PC-3 (cell line): ENCODE results near the gene FANCC. TPM values are rescaled to one million over a fixed set of nuclear protein-coding genes. Genes with fewer than 3 reads are reported as not detected.

ENCODE experiments used
- ATAC-seq: fragments of 200-7000 bp; cut with Tn5 transposase; 2 replicates; pipeline ENCODE4 v1.9.1; 2020; ENCODE audit warnings: mild to moderate bottlenecking, moderate library complexity
- BruUV-seq: library from RNA; stranded (reverse); fragments of 400-500 nt; replicated peaks from 2 replicates; lab custom pipeline; 2021; lab: Mats Ljungman, UMichigan
- CTCF ChIA-PET: fragments of 300-600 bp; sonication (Branson Sonifier 250); formaldehyde crosslinking; loops from one replicate; lab custom pipeline; 2022; ENCODE audit warnings: antibody characterized with exemption; lab: Charles Lee
- POLR2A ChIA-PET: fragments of 300-600 bp; sonication (Branson Sonifier 250); formaldehyde crosslinking; loops from one replicate; lab custom pipeline; 2022; ENCODE audit warnings: antibody characterized with exemption; ENCODE audit not compliant: unreplicated experiment; lab: Charles Lee
- DNase-seq: peaks from one replicate; pipeline ENCODE4 v3.0.0-alpha.2; 2015
- H2AFZ ChIP-seq: fragments of 300-600 bp; sonication (generic); 2 replicates; pipeline ENCODE4 v1.6.0; 2016; ENCODE audit warnings: antibody characterized with exemption, low read length
- H3F3A ChIP-seq: fragments of 300-600 bp; sonication (generic); one replicate; pipeline ENCODE4 v1.6.0; 2017; ENCODE audit warnings: antibody characterized with exemption, low read length, control low read depth, mild to moderate bottlenecking; ENCODE audit not compliant: unreplicated experiment
- H3K27ac ChIP-seq: fragments of 300-600 bp; sonication (generic); 2 replicates; pipeline ENCODE4 v1.5.1; 2016; ENCODE audit warnings: mild to moderate bottlenecking, low read length
- H3K27me3 ChIP-seq: fragments of 300-600 bp; sonication (generic); 2 replicates; pipeline ENCODE4 v1.6.1; 2016; ENCODE audit warnings: low read length, mixed read lengths
- H3K36me3 ChIP-seq: fragments of 300-600 bp; sonication (generic); 2 replicates; pipeline ENCODE4 v1.6.1; 2016; ENCODE audit warnings: low read depth, mixed run types, low read length, mixed read lengths
- H3K4me1 ChIP-seq: fragments of 300-600 bp; sonication (generic); 2 replicates; pipeline ENCODE4 v1.5.1; 2016; ENCODE audit warnings: low read length; ENCODE audit not compliant: insufficient read depth
- H3K4me2 ChIP-seq: fragments of 300-600 bp; sonication (generic); 2 replicates; pipeline ENCODE4 v1.6.0; 2016; ENCODE audit warnings: low read length
- H3K4me3 ChIP-seq: fragments of 300-600 bp; sonication (generic); 2 replicates; pipeline ENCODE4 v1.5.1; 2016; ENCODE audit warnings: mild to moderate bottlenecking, low read length, mixed read lengths
- H3K79me2 ChIP-seq: fragments of 300-600 bp; sonication (generic); 2 replicates; pipeline ENCODE4 v1.6.1; 2017; ENCODE audit warnings: low read length, mixed read lengths
- H3K9ac ChIP-seq: fragments of 300-600 bp; sonication (generic); 2 replicates; pipeline ENCODE4 v1.6.0; 2016; ENCODE audit warnings: mild to moderate bottlenecking, low read length
- H3K9me2 ChIP-seq: fragments of 300-600 bp; sonication (generic); replicated peaks from 2 replicates; pipeline ENCODE4 v1.6.1; 2016; ENCODE audit warnings: mixed run types, low read length, mixed read lengths
- H3K9me3 ChIP-seq: fragments of 300-600 bp; sonication (generic); 2 replicates; pipeline ENCODE4 v1.6.1; 2016; ENCODE audit warnings: low read length, mixed read lengths
- H4K20me1 ChIP-seq: fragments of 300-600 bp; sonication (generic); 2 replicates; pipeline ENCODE4 v1.6.1; 2016; ENCODE audit warnings: low read length, mixed read lengths
- EZH2 ChIP-seq: fragments of 300-600 bp; sonication (generic); IDR thresholded peaks from one replicate; pipeline ENCODE4 v1.6.1; 2017; ENCODE audit warnings: antibody characterized with exemption, mild to moderate bottlenecking, low read length; ENCODE audit not compliant: unreplicated experiment
- EZH2phosphoT487 ChIP-seq: fragments of 300-600 bp; sonication (generic); IDR thresholded peaks from 2 replicates; pipeline ENCODE4 v1.6.1; 2018; ENCODE audit warnings: mild to moderate bottlenecking, antibody characterized with exemption, low read length, borderline replicate concordance
- intact Hi-C: fragments of 100-400 bp; cut with micrococcal nuclease; formaldehyde crosslinking; loops from 2 replicates; pipeline ENCODE4 v1.9.0; 2023
- total RNA-seq: library from RNA; depleted of rRNA; stranded (reverse); fragments of >200 nt; gene quantifications from 2 replicates; pipeline ENCODE4 v1.2.3, GENCODE V29; 2014
- TF ChIP-seq, protein P1 (sequence below): fragments of 300-600 bp; sonication (generic); conservative IDR thresholded peaks from 2 replicates; pipeline ENCODE4 v1.5.1; 2017; ENCODE audit warnings: antibody characterized with exemption, low read depth, mild to moderate bottlenecking, low read length

The FANCC gene
- total RNA-seq, 1 experiment from 2014 or later = 6.9 TPM

DNA sequence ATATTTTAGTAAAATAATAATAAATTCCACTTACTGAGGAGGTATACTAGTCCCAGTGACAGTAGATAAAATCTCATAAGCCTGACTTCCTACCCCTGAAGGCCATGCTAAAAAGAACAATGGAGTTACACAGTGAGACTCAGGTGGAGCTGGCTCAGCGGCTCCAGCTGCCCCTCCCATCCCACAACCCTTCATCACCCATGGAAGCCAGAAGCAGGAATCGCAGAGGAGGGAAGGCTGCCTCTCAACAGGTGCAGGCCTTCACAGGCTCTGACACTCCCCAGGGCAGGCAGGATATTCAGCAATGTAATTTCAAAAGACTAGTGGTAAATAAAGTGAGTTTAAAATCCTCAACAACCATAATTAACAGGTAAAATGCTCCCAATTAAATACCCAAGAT, 67.5 kb downstream of the FANCC start:
- DNase-seq = no peak
- CTCF ChIA-PET = no interaction called here
- ATAC-seq = no peak

DNA sequence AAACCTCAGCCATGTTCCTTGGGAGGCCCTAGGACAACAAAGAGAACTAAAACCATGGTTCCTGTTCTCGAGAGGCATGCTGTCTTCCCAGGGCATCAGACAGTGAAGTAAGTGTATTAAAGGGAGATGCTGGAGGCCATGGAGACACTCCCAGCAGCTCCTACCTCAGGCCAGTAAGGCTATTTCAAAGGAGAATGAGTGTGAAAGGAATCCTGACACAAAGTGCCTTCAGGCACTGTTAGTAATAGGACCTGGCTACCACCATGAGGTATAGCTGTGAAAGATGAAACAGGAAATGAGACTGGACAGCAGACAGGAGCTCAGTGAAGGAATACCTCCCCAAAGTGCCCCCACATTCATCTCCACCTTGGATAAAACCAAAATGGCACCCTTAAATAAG, 71.0 kb downstream of the FANCC start:
- H3K9me3 ChIP-seq = no peaks in the 10 kb centered on the region
- H3K27me3 ChIP-seq = no peaks in the 10 kb centered on the region
- no peak overlapping the region for H3K9ac ChIP-seq
- DNase-seq (no peak), ATAC-seq (no peak)
- ChIA-PET POLR2A (no interaction called here), CTCF (interaction anchor here (0.6 kb wide), 1 partner anchor 67 kb away, joined by 3 read pairs; no protein-coding TSS in a partner anchor)
- no peak for TF ChIP-seq EZH2
- TF ChIP-seq, protein P1, sequence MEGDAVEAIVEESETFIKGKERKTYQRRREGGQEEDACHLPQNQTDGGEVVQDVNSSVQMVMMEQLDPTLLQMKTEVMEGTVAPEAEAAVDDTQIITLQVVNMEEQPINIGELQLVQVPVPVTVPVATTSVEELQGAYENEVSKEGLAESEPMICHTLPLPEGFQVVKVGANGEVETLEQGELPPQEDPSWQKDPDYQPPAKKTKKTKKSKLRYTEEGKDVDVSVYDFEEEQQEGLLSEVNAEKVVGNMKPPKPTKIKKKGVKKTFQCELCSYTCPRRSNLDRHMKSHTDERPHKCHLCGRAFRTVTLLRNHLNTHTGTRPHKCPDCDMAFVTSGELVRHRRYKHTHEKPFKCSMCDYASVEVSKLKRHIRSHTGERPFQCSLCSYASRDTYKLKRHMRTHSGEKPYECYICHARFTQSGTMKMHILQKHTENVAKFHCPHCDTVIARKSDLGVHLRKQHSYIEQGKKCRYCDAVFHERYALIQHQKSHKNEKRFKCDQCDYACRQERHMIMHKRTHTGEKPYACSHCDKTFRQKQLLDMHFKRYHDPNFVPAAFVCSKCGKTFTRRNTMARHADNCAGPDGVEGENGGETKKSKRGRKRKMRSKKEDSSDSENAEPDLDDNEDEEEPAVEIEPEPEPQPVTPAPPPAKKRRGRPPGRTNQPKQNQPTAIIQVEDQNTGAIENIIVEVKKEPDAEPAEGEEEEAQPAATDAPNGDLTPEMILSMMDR = no peak
- no peak for TF ChIP-seq EZH2phosphoT487
- no peak overlapping the region for H3K4me2 ChIP-seq
- no peak overlapping the region for H3K4me3 ChIP-seq
- H4K20me1 ChIP-seq = no peaks in the 10 kb centered on the region
- no peaks in the 10 kb centered on the region for H3K4me1 ChIP-seq
- H3K27ac ChIP-seq = no peak overlapping the region
- BruUV-seq = no TSS peak
- H3F3A ChIP-seq = no peaks in the 10 kb centered on the region
- H3K36me3 ChIP-seq = no peaks in the 10 kb centered on the region; the same call in 1 of the 2 replicates
- intact Hi-C loops = no loop called here
- no peaks in the 10 kb centered on the region for H3K79me2 ChIP-seq
- H3K9me2 ChIP-seq = no peaks in the 10 kb centered on the region
- H2AFZ ChIP-seq = no peak overlapping the region

More for the DNA sequence above, 67.5 kb downstream of the FANCC start:
- Histone ChIP-seq H4K20me1 (no peaks in the 10 kb centered on the region), H3K36me3 (no peaks in the 10 kb centered on the region; the same call in 1 of the 2 replicates), H3K27ac (no peak overlapping the region), H3K9ac (no peak overlapping the region), H3K4me2 (no peak overlapping the region), H3K79me2 (no peaks in the 10 kb centered on the region), H3F3A (no peaks in the 10 kb centered on the region), H3K4me3 (no peak overlapping the region), H2AFZ (no peak overlapping the region), H3K9me2 (no peaks in the 10 kb centered on the region), H3K27me3 (no peaks in the 10 kb centered on the region), H3K4me1 (no peaks in the 10 kb centered on the region), H3K9me3 (no peaks in the 10 kb centered on the region)
- no TSS peak for BruUV-seq
- TF ChIP-seq EZH2phosphoT487 (no peak), EZH2 (no peak)
- TF ChIP-seq, protein P1 = no peak
- POLR2A ChIA-PET = no interaction called here
- intact Hi-C loops = no loop called here

DNA sequence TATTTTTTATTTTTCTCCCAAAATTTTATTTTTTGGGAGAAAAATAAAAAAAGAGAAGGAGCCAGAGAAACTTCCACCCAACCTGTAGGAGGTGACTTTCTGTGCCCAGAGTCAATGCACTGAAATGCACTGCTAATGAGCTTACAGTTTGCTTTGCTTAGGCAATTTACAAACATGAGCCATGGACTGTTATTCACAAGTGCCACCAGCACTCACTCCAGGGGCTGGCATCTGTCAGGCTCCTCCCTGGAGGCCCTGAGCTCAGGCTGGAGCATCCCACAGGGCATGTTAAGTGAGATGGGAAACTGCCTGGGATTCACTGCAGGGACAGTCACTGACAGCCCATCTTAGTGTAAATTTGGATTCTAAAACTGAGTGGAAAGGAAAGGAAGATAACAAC, 74.9 kb downstream of the FANCC start:
- intact Hi-C loops = no loop called here
- H3K79me2 ChIP-seq = no peaks in the 10 kb centered on the region
- BruUV-seq = no TSS peak
- no peaks in the 10 kb centered on the region for H3K27me3 ChIP-seq
- H3K4me3 ChIP-seq = no peak overlapping the region
- no peaks in the 10 kb centered on the region for H3K9me3 ChIP-seq
- POLR2A ChIA-PET = no interaction called here
- H2AFZ ChIP-seq = no peak overlapping the region
- no peaks in the 10 kb centered on the region for H3K9me2 ChIP-seq
- DNase-seq (no peak), ATAC-seq (no peak)
- TF ChIP-seq EZH2 (no peak), EZH2phosphoT487 (no peak)
- TF ChIP-seq, protein P1 = no peak
- H3F3A ChIP-seq = no peaks in the 10 kb centered on the region
- no peaks in the 10 kb centered on the region for H4K20me1 ChIP-seq
- H3K9ac ChIP-seq = no peak overlapping the region
- no peak overlapping the region for H3K4me2 ChIP-seq
- H3K4me1 ChIP-seq = no peaks in the 10 kb centered on the region
- CTCF ChIA-PET = no interaction called here
- no peak overlapping the region for H3K27ac ChIP-seq
- H3K36me3 ChIP-seq = no peaks in the 10 kb centered on the region; the same call in 1 of the 2 replicates
